ENCODE measurements around the gene ZNF827.

ZNF827 gene

DNA sequence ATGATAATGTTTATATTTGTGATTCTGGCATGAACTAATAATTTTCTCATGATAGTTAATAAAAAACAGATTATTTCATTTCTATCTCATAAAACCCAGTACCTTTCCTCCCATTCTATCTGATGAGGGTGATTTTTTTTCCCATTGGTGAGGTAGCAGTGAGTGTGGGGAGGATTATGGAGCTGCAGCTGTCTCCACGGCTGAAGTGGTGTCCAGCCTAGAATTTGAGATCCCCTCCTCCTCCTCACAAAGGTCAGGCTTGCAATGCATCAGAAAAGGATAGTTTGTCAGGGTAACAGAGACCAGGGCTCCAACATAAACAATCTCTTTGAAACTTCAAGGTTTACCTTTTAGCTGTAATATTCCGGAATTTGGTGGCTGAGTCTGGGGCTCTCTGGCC is 197.8 kb downstream of the ZNF827 start:
- DNase-seq (ENCODE audit: low read depth): no peak
- TF ChIP-seq, protein P1, sequence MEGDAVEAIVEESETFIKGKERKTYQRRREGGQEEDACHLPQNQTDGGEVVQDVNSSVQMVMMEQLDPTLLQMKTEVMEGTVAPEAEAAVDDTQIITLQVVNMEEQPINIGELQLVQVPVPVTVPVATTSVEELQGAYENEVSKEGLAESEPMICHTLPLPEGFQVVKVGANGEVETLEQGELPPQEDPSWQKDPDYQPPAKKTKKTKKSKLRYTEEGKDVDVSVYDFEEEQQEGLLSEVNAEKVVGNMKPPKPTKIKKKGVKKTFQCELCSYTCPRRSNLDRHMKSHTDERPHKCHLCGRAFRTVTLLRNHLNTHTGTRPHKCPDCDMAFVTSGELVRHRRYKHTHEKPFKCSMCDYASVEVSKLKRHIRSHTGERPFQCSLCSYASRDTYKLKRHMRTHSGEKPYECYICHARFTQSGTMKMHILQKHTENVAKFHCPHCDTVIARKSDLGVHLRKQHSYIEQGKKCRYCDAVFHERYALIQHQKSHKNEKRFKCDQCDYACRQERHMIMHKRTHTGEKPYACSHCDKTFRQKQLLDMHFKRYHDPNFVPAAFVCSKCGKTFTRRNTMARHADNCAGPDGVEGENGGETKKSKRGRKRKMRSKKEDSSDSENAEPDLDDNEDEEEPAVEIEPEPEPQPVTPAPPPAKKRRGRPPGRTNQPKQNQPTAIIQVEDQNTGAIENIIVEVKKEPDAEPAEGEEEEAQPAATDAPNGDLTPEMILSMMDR (IDR thresholded peaks at IDR 0.05; ENCODE audit: insufficient read depth, low read depth, low read length, missing control alignments): no peak
- no peak overlapping the region for H3K4me3 ChIP-seq (ENCODE audit: low read depth, low read length)

DNA sequence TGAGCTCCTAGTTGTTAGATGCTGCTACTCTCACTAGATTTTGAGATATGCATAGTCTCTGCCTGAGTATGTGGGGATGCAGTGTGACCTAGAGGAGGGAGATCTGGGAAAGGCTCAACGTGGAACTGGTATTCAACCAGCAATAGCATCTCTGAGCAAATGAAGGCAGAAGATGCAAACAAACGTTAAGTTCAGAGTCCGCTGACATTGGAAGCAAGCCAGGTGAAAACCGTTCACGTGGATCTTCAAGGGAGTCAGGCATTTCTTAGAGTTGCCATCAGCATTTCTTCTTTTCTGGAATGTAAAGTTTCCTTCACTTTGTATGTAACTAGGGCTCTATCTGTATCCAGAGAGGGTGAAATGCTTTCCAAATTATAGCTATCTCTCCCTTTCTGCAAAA is 198.8 kb downstream of the ZNF827 start:
- no peak for DNase-seq (ENCODE audit: low read depth)
- H3K4me3 ChIP-seq (ENCODE audit: low read depth, low read length): no peak overlapping the region
- TF ChIP-seq, protein P1 (IDR thresholded peaks at IDR 0.05; ENCODE audit: insufficient read depth, low read depth, low read length, missing control alignments): no peak

DNA sequence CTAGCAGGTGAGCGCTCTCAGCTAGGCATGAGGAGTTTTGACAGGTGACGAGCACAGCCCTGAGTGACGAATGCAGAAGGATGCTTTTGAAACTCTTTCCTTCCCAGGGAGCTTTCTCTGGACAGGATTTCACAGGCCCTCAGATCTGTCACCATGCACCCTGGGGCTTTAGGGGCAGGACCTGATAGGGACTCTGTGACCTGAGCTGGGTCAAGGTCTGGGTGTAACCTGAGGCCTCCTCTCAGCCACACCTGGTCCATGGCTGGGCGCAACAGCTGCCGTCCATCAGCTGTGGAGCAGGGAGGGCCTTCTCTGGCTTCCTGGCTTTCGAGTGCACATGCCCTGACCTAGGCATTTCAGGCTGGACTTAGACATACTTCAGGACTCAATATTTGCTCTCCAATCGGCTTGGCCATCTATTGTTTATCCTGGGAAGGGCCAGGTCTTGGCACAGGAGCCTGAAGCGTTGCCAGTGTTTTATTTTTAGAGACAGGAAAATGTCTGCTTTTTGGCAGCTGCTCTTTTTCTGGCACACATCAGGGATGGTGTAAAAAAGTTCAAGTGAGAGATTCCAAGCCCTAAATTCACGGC is 202.3 kb downstream of the ZNF827 start:
- no peak overlapping the region for H3K4me3 ChIP-seq (ENCODE audit: low read depth, low read length)
- TF ChIP-seq, protein P1 (IDR thresholded peaks at IDR 0.05; ENCODE audit: insufficient read depth, low read depth, low read length, missing control alignments): no peak
- DNase-seq (ENCODE audit: low read depth): no peak

DNA sequence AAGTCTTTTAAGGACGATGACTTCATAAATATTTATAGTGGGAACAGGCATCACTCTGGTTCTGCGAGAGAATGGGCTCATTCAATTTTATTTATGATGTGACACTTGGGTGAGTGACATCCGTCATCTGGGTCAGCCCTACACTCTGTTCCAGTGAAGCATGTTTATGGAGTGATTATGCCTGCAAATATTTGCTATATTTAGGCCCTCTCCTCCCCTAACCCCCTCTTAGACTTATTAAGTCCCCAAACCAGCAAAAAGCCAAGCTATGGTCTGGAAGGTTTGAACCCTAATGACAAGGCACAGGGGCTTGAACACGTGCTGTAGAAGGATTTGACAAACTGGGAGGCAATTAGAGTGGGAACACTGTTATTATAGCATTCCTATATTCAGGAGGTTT is 202.8 kb downstream of the ZNF827 start:
- DNase-seq (ENCODE audit: low read depth): no peak
- TF ChIP-seq, protein P1 (IDR thresholded peaks at IDR 0.05; ENCODE audit: insufficient read depth, low read depth, low read length, missing control alignments): no peak
- H3K4me3 ChIP-seq (ENCODE audit: low read depth, low read length): no peak overlapping the region

DNA sequence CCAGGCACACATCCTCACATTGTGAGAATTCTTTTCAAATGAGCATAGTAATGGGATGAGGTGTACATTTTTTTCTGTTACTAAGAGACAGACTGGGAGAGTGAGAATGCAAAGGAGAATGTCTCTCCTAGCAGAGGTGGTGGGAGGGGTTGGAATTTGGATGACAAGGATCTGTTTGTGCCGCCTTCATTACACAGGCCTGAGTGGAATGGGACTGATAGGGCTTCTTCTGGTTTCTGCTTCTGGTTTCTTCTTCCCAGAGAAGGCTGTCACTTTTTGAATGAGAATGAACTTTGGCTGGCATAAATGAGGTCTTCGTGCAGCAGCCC is 203.3 kb downstream of the ZNF827 start:
- H3K4me3 ChIP-seq (ENCODE audit: low read depth, low read length): no peak overlapping the region
- TF ChIP-seq, protein P1 (IDR thresholded peaks at IDR 0.05; ENCODE audit: insufficient read depth, low read depth, low read length, missing control alignments): no peak
- no peak for DNase-seq (ENCODE audit: low read depth)

DNA sequence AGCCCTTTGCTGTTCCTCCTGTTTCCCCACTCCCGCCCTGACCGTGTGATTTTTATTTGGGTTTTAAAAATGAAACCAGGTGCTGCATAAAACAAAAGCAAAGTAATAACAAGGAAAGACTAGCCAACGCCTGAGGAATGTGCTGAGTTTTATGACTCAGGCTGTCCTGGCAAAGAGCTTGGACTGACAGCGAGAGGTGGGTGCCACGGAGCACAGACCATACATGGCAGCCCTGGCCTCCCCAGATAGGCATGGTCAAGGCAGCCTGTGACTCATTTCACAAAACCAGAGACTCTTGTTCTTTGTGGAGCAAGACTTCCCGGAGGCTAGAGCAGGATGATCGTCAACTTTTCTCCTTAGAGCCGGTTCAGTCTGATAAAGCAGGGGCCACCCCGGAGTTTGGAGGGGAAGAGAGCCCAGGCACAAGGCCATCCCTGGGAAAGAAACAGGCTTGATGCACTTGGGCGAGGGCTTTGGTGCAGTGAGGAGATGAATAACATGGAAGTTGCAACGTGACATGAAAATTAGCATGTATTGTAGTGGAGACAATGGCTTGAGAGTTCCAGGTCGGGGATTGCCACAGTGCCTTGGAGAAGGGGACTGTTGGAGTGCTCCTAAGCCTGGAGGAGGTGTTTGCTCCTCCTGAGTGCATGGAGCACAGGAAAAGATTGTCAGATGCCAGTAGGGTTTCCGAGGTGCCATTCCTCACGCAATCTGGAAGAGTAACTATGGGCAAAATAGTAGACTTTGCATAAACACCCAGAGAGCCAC is 203.9 kb downstream of the ZNF827 start:
- TF ChIP-seq, protein P1 (IDR thresholded peaks at IDR 0.05; ENCODE audit: insufficient read depth, low read depth, low read length, missing control alignments): no peak
- peak; percentile 82 for DNase-seq (ENCODE audit: low read depth)

DNA sequence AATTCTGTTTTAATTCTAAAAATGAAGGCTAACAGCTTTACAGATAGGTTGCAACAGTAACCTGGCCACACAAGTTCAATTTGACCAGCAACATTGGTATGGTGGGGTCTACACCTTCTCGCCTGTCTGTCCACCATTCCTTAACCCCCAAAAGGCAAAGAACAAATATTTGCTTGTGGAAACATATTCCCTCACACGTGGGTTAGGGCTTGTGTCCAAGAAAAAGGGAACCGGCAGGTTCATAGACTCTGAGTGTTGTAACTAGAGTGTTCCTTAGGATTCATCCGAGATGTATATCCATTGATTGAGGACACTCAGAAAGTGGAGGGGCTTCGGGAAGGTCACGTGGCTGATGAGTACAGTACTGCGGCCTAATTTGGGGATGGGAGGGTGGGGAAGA is 204.6 kb downstream of the ZNF827 start:
- no peak for DNase-seq (ENCODE audit: low read depth)
- TF ChIP-seq, protein P1 (IDR thresholded peaks at IDR 0.05; ENCODE audit: insufficient read depth, low read depth, low read length, missing control alignments): no peak
- H3K4me3 ChIP-seq (ENCODE audit: low read depth, low read length): no peak overlapping the region

More for the DNA sequence above, 203.9 kb downstream of the ZNF827 start:
- H3K4me3 ChIP-seq (ENCODE audit: low read depth, low read length): peak overlapping the region; percentile 17

All from GM12865 (cell line).